D341Med (cell line): ENCODE results near the gene TRDMT1.

Experiments used
- DNase-seq: peaks from one replicate; pipeline ENCODE4 v3.0.0; 2012; ENCODE audit warnings: low spot score

The TRDMT1 gene

DNA sequence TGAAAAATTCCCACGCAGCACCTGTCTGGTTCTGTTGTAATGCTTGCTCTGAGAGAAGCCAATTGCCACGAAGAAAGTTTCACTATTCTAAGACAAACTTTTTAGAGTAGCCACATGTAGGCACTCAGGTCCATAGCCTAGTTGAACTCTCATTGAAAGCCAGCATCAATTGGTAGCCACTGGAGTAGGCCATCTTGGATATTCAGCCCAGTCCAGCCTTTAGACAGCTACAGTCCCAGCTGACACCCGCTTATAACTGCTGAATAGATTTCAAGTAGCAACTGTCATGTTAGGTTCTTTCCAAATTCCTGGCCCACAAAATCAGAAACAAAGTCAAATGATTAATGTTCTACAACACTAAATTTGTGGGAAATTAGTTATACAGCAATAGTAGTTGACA lies 103.5 kb downstream of the TRDMT1 start:
- DNase-seq: no peak
